GM06990 (cell line): Measurements from ENCODE around the gene MBNL3.

Experiments used
- DNase-seq: peaks from one replicate; pipeline ENCODE4 v3.0.0-alpha.2; 2011; ENCODE audit not compliant: insufficient read length; ENCODE audit errors: extremely low read depth
- H3K27me3 ChIP-seq: replicated peaks from 2 replicates; pipeline ENCODE4 v1.6.0; 2011; ENCODE audit warnings: low read length; ENCODE audit not compliant: control insufficient read depth, insufficient read depth
- H3K36me3 ChIP-seq: 2 replicates; pipeline ENCODE4 v1.5.1; 2011; ENCODE audit warnings: low read length; ENCODE audit not compliant: control insufficient read depth, insufficient read depth
- H3K4me3 ChIP-seq: replicated peaks from 2 replicates; pipeline ENCODE4 v1.5.1; 2011; ENCODE audit warnings: low read depth, mild to moderate bottlenecking, control low read depth, low read length
- TF ChIP-seq, protein P1 (sequence below): IDR thresholded peaks from 2 replicates; pipeline ENCODE4 v1.5.1; 2011; ENCODE audit warnings: low read length, control low read depth, mild to moderate bottlenecking, inconsistent platforms; ENCODE audit not compliant: insufficient read depth, poor library complexity, severe bottlenecking

Gene MBNL3

DNA sequence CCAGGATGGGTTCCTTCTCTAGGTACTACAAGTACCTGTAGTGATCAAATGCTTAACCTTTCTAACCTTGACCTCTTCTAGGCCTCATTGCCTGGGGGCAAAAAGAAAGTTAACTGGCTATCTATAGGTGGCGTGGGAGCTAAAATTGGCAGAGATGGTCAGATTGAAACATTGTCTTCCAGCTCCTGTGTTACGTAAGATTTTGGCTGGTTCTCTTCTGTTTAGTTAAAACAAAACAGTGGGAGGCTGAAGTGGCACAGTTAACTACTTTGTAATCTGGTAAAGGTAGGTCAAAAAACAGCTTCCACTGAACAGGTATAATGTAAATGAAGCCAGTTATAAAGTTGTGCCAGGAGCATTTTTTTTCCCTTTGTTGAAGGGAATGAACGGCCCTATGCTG lies 115.2 kb downstream of the MBNL3 start:
- no peak for DNase-seq
- H3K4me3 ChIP-seq: no peak overlapping the region
- TF ChIP-seq, protein P1, sequence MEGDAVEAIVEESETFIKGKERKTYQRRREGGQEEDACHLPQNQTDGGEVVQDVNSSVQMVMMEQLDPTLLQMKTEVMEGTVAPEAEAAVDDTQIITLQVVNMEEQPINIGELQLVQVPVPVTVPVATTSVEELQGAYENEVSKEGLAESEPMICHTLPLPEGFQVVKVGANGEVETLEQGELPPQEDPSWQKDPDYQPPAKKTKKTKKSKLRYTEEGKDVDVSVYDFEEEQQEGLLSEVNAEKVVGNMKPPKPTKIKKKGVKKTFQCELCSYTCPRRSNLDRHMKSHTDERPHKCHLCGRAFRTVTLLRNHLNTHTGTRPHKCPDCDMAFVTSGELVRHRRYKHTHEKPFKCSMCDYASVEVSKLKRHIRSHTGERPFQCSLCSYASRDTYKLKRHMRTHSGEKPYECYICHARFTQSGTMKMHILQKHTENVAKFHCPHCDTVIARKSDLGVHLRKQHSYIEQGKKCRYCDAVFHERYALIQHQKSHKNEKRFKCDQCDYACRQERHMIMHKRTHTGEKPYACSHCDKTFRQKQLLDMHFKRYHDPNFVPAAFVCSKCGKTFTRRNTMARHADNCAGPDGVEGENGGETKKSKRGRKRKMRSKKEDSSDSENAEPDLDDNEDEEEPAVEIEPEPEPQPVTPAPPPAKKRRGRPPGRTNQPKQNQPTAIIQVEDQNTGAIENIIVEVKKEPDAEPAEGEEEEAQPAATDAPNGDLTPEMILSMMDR: no peak
- no peaks in the 10 kb centered on the region for H3K27me3 ChIP-seq
- H3K36me3 ChIP-seq: no peaks in the 10 kb centered on the region

DNA sequence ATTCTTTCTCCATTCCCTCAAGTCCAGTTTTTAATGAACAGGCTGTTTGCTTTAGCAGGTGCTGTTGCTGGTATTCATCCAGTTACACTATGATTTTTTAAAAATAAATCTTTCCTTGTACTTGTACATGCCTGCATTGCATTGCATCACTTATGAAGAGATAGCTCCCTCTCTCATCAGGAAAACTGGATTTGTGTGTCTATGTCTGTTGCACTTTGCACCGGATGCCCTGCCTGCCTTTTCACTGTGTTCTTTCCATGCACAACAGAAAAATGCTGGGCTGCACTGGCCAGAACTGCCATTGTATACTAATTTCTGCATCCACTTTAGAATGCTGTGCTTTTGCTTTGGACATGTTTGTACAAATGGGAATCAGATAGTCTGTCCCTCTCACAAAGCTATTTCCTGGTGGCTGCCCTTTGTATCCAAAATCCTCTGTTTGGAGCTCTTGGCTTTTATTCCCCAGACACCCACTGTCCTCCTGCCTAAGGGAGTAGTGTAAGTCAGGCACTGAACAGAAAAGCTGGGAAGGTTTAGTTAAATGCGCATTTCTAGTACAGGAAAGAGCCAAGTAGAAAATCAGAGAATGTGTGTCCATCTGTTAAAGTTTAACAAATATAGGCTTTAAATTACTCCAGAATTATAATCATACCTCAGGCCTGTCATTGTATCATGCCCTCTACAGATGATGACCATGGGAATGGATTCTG lies 119.1 kb downstream of the MBNL3 start:
- no peak overlapping the region for H3K4me3 ChIP-seq
- no peaks in the 10 kb centered on the region for H3K36me3 ChIP-seq
- no peaks in the 10 kb centered on the region for H3K27me3 ChIP-seq
- no peak for DNase-seq
- TF ChIP-seq, protein P1: no peak

DNA sequence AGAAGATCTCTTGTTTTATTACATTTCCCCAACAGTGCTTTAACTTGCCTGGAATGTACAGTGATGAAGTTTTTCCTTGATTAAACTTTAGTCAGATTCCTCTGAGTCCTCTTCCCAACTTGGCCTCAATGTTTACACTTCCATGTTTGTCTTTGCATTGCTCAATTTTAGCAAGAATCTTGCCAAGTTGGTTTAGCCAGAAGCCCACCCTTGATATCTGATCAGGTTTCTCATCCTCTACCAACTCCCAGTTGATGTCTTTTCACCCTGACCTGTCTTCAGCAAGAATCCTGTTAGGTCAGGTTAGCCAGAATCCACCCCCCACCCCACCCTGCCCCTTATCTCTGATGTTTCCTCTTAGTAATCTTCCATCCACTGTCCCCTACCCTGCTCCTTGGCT lies 120.9 kb downstream of the MBNL3 start:
- H3K4me3 ChIP-seq: no peak overlapping the region
- TF ChIP-seq, protein P1: no peak
- H3K27me3 ChIP-seq: no peaks in the 10 kb centered on the region
- no peaks in the 10 kb centered on the region for H3K36me3 ChIP-seq
- DNase-seq: no peak

DNA sequence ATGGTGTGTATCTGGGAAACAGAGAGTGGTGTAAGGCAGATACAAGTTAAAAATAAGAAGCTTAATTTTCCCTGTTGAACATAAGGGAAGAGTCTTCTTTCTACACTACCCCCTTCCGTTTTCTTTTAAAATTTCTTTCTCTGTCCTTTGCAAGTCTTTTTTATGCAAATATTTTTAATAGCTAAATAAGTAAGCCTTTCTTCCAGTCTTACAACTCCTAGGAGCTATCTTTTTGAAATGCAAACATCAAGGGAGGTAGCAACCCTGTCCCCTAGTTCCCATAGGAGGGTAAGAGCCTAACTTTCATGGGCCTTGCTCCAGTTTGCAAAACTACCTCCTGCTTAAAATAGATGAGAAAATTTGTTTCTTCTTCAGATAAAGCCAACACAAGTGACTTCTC lies 121.5 kb downstream of the MBNL3 start:
- Histone ChIP-seq H3K27me3 (no peaks in the 10 kb centered on the region), H3K36me3 (no peaks in the 10 kb centered on the region), H3K4me3 (no peak overlapping the region)
- DNase-seq: no peak
- TF ChIP-seq, protein P1: no peak

DNA sequence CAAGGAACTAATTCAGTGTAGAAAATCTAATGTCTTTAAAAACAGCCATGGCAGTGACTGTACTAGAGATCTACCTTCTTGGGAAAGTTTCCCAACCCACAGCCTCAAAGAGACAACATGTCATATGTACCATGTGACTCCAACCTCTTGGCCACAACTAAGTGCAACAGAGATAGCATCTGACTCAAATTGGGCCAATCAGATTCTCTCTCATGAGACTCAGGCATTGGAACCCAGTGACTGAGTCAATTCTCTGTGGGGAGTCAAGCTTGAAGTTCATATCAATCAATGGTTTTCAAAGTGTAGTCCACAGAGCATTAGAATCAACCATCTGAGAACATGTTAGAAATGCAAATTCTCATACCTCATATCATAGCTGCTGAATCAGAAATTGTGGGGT lies 123.3 kb downstream of the MBNL3 start:
- no peaks in the 10 kb centered on the region for H3K36me3 ChIP-seq
- no peaks in the 10 kb centered on the region for H3K27me3 ChIP-seq
- no peak overlapping the region for H3K4me3 ChIP-seq
- TF ChIP-seq, protein P1: no peak
- no peak for DNase-seq

DNA sequence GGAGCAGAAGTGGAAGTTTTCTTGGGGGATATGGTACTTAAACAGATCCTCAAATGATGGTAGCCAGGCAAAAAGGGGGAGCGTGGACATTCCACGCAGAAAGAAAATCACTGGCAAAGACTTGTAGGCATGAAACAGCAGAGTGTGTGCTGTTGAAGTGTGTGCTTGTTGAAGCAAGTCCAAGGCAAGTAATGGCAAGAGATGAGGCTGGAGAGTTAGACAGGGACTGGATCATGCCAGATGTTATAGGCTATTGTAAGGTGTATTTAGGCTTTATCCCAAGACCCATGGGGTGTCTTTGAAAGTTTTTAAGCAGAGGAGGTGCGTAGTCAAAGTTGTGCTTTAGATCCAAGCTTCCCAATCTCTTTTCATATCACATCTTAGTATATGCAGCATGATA lies 124.5 kb downstream of the MBNL3 start:
- Histone ChIP-seq H3K4me3 (no peak overlapping the region), H3K36me3 (no peaks in the 10 kb centered on the region), H3K27me3 (no peaks in the 10 kb centered on the region)
- TF ChIP-seq, protein P1: no peak
- DNase-seq: no peak
